HCT116 (cell line): ENCODE measurements around the gene GRIK3.

ENCODE experiments used
- CEBPB ChIP-seq: IDR thresholded peaks from 2 replicates; pipeline ENCODE4 v1.6.1; 2012; ENCODE audit warnings: low read depth
- POLR2A ChIP-seq: IDR thresholded peaks from 2 replicates; pipeline ENCODE4 v1.7.0; 2011; ENCODE audit warnings: borderline replicate concordance; ENCODE audit not compliant: insufficient read depth, insufficient read length; ENCODE audit errors: extremely low read depth
- POLR2AphosphoS5 ChIP-seq: IDR thresholded peaks from 2 replicates; pipeline ENCODE4 v1.6.1; 2011; ENCODE audit warnings: mild to moderate bottlenecking, low read depth, low read length, moderate library complexity
- TF ChIP-seq, protein P1 (sequence below): IDR thresholded peaks from 2 replicates; pipeline ENCODE4 v1.6.1; 2012; ENCODE audit warnings: low read depth
- TF ChIP-seq, protein P2 (sequence below), 3 experiments: fragments of 200-600 bp in 1 of 3; sonication (generic) in 1 of 3; IDR thresholded peaks in 2 of 3; conservative IDR thresholded peaks in 1 of 3; 2 replicates each; pipeline ENCODE4 v1.5.1; 2012 to 2017; ENCODE audit warnings: low read depth in 2 of 3, low read length in 2 of 3, antibody characterized with exemption in 1 of 3, borderline replicate concordance in 1 of 3, control low read depth in 1 of 3, mild to moderate bottlenecking in 1 of 3, mixed read lengths in 1 of 3, mixed run types in 1 of 3, moderate library complexity in 1 of 3; ENCODE audit not compliant: insufficient read depth in 1 of 3
- TF ChIP-seq, protein P3 (sequence below): IDR thresholded peaks from 2 replicates; pipeline ENCODE4 v1.6.1; 2012

DNA sequence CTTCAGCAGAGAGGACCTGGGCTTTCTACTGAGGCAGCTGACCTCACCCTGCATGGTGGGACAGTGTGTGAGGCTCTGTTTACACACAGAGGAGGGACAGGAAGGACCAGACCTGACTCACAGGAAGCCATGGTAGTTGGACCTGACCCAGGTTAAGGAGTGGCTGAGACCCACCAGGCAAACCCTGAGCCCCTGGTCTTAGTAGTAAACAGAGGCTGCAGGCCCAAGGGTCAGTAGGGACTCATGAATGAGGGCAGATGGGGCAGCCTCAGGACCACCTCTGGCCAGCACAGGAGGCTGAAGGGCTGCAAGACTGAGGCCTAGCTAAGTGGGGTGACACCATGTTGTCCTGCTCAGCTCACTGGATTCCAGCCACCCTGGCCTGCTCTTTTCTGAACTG lies 273.2 kb downstream of the GRIK3 start:
- TF ChIP-seq, protein P1, sequence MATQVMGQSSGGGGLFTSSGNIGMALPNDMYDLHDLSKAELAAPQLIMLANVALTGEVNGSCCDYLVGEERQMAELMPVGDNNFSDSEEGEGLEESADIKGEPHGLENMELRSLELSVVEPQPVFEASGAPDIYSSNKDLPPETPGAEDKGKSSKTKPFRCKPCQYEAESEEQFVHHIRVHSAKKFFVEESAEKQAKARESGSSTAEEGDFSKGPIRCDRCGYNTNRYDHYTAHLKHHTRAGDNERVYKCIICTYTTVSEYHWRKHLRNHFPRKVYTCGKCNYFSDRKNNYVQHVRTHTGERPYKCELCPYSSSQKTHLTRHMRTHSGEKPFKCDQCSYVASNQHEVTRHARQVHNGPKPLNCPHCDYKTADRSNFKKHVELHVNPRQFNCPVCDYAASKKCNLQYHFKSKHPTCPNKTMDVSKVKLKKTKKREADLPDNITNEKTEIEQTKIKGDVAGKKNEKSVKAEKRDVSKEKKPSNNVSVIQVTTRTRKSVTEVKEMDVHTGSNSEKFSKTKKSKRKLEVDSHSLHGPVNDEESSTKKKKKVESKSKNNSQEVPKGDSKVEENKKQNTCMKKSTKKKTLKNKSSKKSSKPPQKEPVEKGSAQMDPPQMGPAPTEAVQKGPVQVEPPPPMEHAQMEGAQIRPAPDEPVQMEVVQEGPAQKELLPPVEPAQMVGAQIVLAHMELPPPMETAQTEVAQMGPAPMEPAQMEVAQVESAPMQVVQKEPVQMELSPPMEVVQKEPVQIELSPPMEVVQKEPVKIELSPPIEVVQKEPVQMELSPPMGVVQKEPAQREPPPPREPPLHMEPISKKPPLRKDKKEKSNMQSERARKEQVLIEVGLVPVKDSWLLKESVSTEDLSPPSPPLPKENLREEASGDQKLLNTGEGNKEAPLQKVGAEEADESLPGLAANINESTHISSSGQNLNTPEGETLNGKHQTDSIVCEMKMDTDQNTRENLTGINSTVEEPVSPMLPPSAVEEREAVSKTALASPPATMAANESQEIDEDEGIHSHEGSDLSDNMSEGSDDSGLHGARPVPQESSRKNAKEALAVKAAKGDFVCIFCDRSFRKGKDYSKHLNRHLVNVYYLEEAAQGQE: no peak
- TF ChIP-seq, protein P2, sequence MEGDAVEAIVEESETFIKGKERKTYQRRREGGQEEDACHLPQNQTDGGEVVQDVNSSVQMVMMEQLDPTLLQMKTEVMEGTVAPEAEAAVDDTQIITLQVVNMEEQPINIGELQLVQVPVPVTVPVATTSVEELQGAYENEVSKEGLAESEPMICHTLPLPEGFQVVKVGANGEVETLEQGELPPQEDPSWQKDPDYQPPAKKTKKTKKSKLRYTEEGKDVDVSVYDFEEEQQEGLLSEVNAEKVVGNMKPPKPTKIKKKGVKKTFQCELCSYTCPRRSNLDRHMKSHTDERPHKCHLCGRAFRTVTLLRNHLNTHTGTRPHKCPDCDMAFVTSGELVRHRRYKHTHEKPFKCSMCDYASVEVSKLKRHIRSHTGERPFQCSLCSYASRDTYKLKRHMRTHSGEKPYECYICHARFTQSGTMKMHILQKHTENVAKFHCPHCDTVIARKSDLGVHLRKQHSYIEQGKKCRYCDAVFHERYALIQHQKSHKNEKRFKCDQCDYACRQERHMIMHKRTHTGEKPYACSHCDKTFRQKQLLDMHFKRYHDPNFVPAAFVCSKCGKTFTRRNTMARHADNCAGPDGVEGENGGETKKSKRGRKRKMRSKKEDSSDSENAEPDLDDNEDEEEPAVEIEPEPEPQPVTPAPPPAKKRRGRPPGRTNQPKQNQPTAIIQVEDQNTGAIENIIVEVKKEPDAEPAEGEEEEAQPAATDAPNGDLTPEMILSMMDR (IDR thresholded peaks at IDR 0.05 in 2 of 3, conservative IDR thresholded peaks at IDR 0.05 in 1 of 3; ENCODE audit: borderline replicate concordance in 1 of 3, insufficient read depth in 1 of 3, low read depth in 2 of 3, low read length in 2 of 3): no peak
- TF ChIP-seq, protein P3, sequence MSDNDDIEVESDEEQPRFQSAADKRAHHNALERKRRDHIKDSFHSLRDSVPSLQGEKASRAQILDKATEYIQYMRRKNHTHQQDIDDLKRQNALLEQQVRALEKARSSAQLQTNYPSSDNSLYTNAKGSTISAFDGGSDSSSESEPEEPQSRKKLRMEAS: no peak
- no peak for TF ChIP-seq CEBPB
- no peak for TF ChIP-seq POLR2AphosphoS5
- TF ChIP-seq POLR2A: no peak
